C4-2B (cell line): Measurements from ENCODE around the gene DAB1.

Experiments
- H3K27ac ChIP-seq: fragments of 450-650 bp; 2 replicates; pipeline ENCODE4 v1.5.1; 2017
- ZFX ChIP-seq: fragments of 450-650 bp; IDR thresholded peaks from 2 replicates; pipeline ENCODE4 v1.6.1; 2017
- TF ChIP-seq, protein P1 (sequence below): fragments of 450-650 bp; conservative IDR thresholded peaks from 2 replicates; pipeline ENCODE4 v1.5.1; 2017; ENCODE audit warnings: mild to moderate bottlenecking

Gene DAB1

DNA sequence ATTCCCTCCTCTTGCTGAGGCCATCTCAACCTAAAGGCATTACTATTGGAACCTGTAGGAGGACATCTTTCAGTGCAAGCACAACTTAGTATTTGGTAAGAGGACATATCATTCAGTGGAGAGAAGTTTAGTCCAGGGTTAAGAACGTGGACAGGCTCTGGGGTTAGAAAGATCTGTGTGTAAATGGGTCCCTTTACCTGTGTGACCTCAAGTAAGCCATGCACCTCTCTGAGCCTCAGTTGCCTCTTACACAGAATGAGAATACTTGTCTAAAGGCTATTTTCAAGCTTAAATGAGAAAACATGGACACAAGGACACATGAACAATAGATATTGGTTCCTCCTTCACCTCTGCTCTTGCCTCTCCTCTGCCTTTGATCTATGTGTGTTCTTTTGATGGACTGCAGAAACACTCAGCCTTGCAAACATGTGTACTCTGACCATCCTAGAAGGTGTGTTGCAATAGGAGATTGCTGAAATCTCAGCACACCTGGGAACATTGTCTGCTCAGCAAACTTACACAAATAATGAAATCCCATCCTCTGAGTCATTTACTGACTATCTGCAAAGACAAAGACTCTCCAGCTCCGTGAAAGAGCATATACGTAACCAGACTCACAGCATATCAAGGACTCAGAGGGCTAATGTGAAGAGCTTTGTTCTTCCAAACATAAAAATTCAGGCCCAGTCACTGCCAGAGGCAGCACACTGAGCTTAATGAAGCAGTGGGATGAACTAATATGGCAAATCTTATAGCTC lies 143.8 kb downstream of the DAB1 start:
- TF ChIP-seq, protein P1, sequence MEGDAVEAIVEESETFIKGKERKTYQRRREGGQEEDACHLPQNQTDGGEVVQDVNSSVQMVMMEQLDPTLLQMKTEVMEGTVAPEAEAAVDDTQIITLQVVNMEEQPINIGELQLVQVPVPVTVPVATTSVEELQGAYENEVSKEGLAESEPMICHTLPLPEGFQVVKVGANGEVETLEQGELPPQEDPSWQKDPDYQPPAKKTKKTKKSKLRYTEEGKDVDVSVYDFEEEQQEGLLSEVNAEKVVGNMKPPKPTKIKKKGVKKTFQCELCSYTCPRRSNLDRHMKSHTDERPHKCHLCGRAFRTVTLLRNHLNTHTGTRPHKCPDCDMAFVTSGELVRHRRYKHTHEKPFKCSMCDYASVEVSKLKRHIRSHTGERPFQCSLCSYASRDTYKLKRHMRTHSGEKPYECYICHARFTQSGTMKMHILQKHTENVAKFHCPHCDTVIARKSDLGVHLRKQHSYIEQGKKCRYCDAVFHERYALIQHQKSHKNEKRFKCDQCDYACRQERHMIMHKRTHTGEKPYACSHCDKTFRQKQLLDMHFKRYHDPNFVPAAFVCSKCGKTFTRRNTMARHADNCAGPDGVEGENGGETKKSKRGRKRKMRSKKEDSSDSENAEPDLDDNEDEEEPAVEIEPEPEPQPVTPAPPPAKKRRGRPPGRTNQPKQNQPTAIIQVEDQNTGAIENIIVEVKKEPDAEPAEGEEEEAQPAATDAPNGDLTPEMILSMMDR: no peak
- TF ChIP-seq ZFX: no peak
- no peak overlapping the region for H3K27ac ChIP-seq

DNA sequence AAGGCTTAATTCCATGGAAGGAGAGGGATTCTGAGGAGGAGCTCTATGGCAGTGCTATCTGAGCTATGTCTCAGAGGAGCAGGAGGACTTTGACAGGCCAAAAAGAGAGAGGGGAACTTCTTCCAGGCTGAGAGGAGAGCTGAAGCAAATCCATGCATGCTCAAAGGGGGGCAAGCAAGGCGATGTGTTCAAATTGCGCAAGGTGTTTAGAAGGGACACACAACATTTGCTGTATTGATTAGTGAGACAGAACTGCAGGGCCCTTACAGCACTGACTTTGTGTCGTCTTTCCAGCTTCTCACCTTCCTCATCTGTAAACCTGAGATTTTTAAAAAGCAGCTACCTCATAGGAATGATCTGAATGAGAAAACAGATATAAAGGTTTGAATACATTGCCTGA lies 145.3 kb downstream of the DAB1 start:
- TF ChIP-seq, protein P1: no peak
- TF ChIP-seq ZFX: no peak
- H3K27ac ChIP-seq: no peak overlapping the region

DNA sequence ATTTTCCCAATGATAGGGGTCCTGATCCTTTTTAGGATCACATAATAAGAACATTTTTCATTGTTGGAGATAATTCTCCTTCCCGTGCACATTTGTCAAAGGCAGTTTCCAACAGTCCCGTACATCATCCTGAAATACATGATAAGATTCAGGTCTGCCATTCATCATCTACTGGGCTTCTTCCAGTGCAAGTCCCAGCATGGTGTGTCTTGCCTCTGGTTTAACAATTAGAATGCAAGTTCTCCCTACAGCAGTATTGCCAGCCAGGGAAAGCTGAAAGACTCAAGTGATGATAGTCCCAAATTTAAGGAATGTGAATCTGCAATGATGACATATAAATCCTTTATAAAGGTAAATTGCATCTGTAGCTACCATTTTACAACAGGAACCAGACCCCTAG lies 146.2 kb downstream of the DAB1 start:
- no peak overlapping the region for H3K27ac ChIP-seq
- TF ChIP-seq ZFX: no peak
- TF ChIP-seq, protein P1: no peak

DNA sequence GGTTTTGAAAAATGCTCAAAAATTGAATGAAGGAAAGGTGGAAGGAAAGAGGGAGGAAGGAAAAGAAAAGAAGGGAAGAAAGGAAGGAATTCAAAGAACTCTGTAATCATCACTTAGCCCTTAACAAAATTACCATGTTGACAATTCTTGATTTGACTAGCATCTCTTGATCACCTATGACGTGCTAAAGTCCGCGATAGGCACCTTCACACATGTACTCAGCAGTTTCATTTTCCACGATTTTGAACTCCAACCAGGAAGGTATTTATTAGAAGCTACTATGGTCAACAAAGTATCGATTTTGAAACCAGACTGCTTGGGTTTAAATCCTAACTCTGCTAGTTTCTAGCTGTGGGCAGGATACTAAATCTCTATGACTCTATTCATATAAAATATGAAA lies 146.9 kb downstream of the DAB1 start:
- H3K27ac ChIP-seq: no peak overlapping the region
- TF ChIP-seq ZFX: no peak
- TF ChIP-seq, protein P1: no peak

DNA sequence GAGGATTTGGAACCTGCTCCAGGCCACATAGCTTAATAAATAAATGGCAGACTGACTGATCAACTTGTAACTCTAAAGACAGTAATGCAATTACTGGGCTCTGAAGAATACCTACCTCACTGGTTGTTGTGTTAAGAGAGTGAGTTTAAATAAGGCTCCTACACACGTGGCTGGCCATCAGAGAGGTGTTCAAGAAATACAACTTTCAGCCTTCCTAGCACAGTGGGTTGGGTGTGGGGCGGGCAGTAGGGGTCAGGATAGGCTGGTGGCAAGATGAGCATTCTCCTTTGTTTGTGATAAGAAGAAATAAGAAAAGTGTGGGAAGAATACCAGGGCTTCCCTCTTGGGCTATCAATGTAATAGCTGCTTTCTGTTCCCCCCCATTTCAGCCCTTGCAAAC lies 151.3 kb downstream of the DAB1 start:
- H3K27ac ChIP-seq: no peak overlapping the region
- TF ChIP-seq, protein P1: no peak
- TF ChIP-seq ZFX: no peak

DNA sequence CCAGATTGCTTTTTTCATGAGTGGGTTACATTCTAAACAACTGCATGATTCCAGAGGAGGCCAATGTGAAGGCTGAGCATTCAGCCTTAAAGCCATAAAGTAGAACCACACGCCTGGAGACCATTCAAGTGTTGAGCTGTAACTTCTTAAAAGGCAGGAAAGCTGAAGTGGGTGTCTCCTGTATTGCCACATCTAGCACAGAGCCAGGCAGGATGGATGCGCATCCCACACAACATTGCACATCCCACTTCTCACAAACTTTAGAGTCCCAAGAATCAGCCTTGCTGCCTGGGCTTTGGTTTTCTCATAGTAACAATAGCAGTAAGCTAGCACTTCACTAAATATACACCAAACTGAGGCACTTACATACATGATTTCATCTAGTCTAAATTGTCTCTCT lies 151.7 kb downstream of the DAB1 start:
- TF ChIP-seq, protein P1: no peak
- no peak for TF ChIP-seq ZFX
- H3K27ac ChIP-seq: no peak overlapping the region

DNA sequence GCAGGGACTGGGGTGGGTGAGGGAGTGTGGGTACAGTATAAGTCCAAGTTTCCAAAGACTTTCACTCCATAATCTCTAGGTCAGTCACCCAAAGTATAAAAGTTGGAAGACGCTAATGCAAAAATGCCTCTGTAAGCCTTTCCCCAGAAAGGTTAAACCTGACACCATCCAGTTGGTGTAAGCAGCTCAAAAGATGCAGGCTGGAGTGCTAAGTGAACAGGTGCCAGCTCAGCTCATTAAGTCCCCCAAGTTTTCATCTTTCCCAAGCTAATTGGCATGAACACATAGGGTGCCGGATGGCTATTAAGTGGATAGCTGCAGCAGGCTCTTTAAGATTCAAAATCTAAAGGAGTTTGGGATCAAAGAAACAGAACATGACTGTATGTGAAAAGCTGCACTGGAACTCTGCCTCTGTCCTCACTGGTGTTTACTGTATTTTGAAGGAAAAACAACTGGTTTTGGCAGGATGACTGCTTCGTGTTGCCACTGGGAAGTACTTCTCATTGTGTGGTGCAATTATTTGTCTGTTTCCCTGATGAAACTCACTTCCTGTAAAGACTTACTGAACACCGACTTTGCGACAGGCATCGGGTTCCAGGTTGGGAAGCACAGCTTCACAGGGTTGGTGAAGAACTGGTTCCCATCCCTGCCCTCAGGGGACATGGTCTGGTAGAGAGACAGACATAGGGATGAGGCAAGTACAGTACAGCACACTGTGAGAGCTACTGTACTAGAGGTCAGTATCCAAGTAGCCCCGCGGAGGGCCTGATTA lies 152.7 kb downstream of the DAB1 start:
- no peak overlapping the region for H3K27ac ChIP-seq
- TF ChIP-seq, protein P1: no peak
- no peak for TF ChIP-seq ZFX
